ENCODE data around the gene TTBK2.
"Not testable (repeated sequence)": the region's sequence is repeated elsewhere in the genome, so short reads cannot be mapped to it uniquely, and the experiment has no call there.

TTBK2 gene

GRCh38 chr15:42903388-42904324 lies 16.9 kb downstream of the TTBK2 start:
- DNase-seq, result no peak

GRCh38 chr15:42893911-42894310 lies 26.7 kb downstream of the TTBK2 start:
- DNase-seq, result not testable (repeated sequence)

GRCh38 chr15:42891569-42891968 lies 29.0 kb downstream of the TTBK2 start:
- DNase-seq, result no peak

- no peak for DNase-seq
Observed at GRCh38 chr15:42890161-42890913, 30.2 kb downstream of the TTBK2 start.

GRCh38 chr15:42887384-42887783 lies 33.2 kb downstream of the TTBK2 start:
- DNase-seq, result not testable (repeated sequence)

- no peak for DNase-seq
Observed at GRCh38 chr15:42880121-42880520, 40.5 kb downstream of the TTBK2 start.

- DNase-seq, result no peak
Observed at GRCh38 chr15:42879443-42879842, 41.1 kb downstream of the TTBK2 start.

- DNase-seq, result no peak
Observed at GRCh38 chr15:42876224-42876623, 44.4 kb downstream of the TTBK2 start.

GRCh38 chr15:42868683-42869082 lies 51.9 kb downstream of the TTBK2 start:
- DNase-seq, result no peak

- DNase-seq, result no peak
Observed at GRCh38 chr15:42863572-42864239, 56.9 kb downstream of the TTBK2 start.

GRCh38 chr15:42858999-42859789 lies 61.4 kb downstream of the TTBK2 start:
- no peak for DNase-seq

- DNase-seq, result no peak
Observed at GRCh38 chr15:42858540-42858939, 62.0 kb downstream of the TTBK2 start.

GRCh38 chr15:42854576-42854975 lies 66.0 kb downstream of the TTBK2 start:
- DNase-seq, result no peak

- no peak for DNase-seq
Observed at GRCh38 chr15:42849836-42850235, 70.7 kb downstream of the TTBK2 start.

- no peak for DNase-seq
Observed at GRCh38 chr15:42848846-42849245, 71.7 kb downstream of the TTBK2 start.

- DNase-seq, result no peak
Observed at GRCh38 chr15:42846647-42847046, 73.9 kb downstream of the TTBK2 start.

GRCh38 chr15:42845581-42845980 lies 75.0 kb downstream of the TTBK2 start:
- DNase-seq, result no peak

GRCh38 chr15:42843699-42844098 lies 76.9 kb downstream of the TTBK2 start:
- no peak for DNase-seq

GRCh38 chr15:42836251-42836650 lies 84.3 kb downstream of the TTBK2 start:
- DNase-seq, result no peak

- no peak for DNase-seq
Observed at GRCh38 chr15:42832576-42832975, 88.0 kb downstream of the TTBK2 start.

GRCh38 chr15:42826251-42826890 lies 94.2 kb downstream of the TTBK2 start:
- DNase-seq, result no peak

GRCh38 chr15:42825599-42825998 lies 95.0 kb downstream of the TTBK2 start:
- no peak for DNase-seq

All from activated CD4-positive, CD25-positive, alpha-beta regulatory T cell treated with anti-CD3 and anti-CD28 coated beads, Interleukin-2, amount 50 U/mL, for 72 hours (primary cell).